ENCODE measurements around the gene DCST2. TPM values are rescaled to one million over a fixed set of nuclear protein-coding genes. Genes with fewer than 3 reads are reported as not detected.
A peak's percentile ranks its signal among the peaks of the same experiment; 100 is the strongest.

Gene DCST2
- total RNA-seq, 1 donor from 2014 or later = 0.16 TPM

- H3K27me3 Mint-ChIP-seq = no peaks in the 10 kb centered on the region
- intact Hi-C loops (cut with micrococcal nuclease) = loop anchor here (1.0 to 2.0 kb wide), 3 partner anchors 33 to 67 kb away; partner anchors contain the start of gene FLAD1
- H3K27ac Mint-ChIP-seq = peak overlapping the region; percentile 89
- no peaks in the 10 kb centered on the region for H3K36me3 Mint-ChIP-seq (ENCODE audit: low read depth)
- peak; percentile 67 for DNase-seq
- H3K4me1 Mint-ChIP-seq = peaks cover 29% of the 10 kb centered on the region
- H3K9me3 Mint-ChIP-seq = no peaks in the 10 kb centered on the region
- peak overlapping the region; percentile 88 for H3K4me3 Mint-ChIP-seq
These were observed 16.3 kb upstream of the DCST2 start for GRCh38 chr1:155049651-155050559.

GRCh38 chr1:155048449-155049334, 15.1 kb upstream of the DCST2 start:
- intact Hi-C loops (cut with micrococcal nuclease) = no loop called here
- Mint-ChIP-seq H3K36me3 (ENCODE audit: low read depth) (no peaks in the 10 kb centered on the region), H3K27me3 (no peaks in the 10 kb centered on the region), H3K4me1 (peaks cover 39% of the 10 kb centered on the region), H3K9me3 (no peaks in the 10 kb centered on the region), H3K4me3 (no peak overlapping the region), H3K27ac (no peak overlapping the region)
- DNase-seq = no peak

GRCh38 chr1:155044812-155045657, 11.5 kb upstream of the DCST2 start:
- Mint-ChIP-seq H3K4me1 (peaks cover 22% of the 10 kb centered on the region), H3K27me3 (peaks cover 6% of the 10 kb centered on the region), H3K4me3 (no peak overlapping the region), H3K36me3 (ENCODE audit: low read depth) (no peaks in the 10 kb centered on the region), H3K9me3 (no peaks in the 10 kb centered on the region), H3K27ac (no peak overlapping the region)
- peak; percentile 90 for DNase-seq
- intact Hi-C loops (cut with micrococcal nuclease) = loop anchor here (1.0 kb wide), 2 partner anchors 16 to 39 kb away; no protein-coding TSS in a partner anchor

GRCh38 chr1:155044365-155044764, 10.8 kb upstream of the DCST2 start:
- DNase-seq = no peak
- Mint-ChIP-seq H3K27me3 (peaks cover 6% of the 10 kb centered on the region), H3K4me3 (no peak overlapping the region), H3K4me1 (peaks cover 17% of the 10 kb centered on the region), H3K36me3 (ENCODE audit: low read depth) (no peaks in the 10 kb centered on the region), H3K9me3 (no peaks in the 10 kb centered on the region), H3K27ac (no peak overlapping the region)
- intact Hi-C loops (cut with micrococcal nuclease) = no loop called here

- H3K9me3 Mint-ChIP-seq = no peaks in the 10 kb centered on the region
- no peaks in the 10 kb centered on the region for H3K36me3 Mint-ChIP-seq (ENCODE audit: low read depth)
- peaks cover 6% of the 10 kb centered on the region for H3K27me3 Mint-ChIP-seq
- no peak overlapping the region for H3K27ac Mint-ChIP-seq
- no peak overlapping the region for H3K4me3 Mint-ChIP-seq
- peaks cover 17% of the 10 kb centered on the region for H3K4me1 Mint-ChIP-seq
- intact Hi-C loops (cut with micrococcal nuclease) = no loop called here
- no peak for DNase-seq
These were observed 10.2 kb upstream of the DCST2 start for GRCh38 chr1:155043793-155044192.

- no peak overlapping the region for H3K27ac Mint-ChIP-seq
- no peak for DNase-seq
- H3K4me3 Mint-ChIP-seq = no peak overlapping the region
- intact Hi-C loops (cut with micrococcal nuclease) = no loop called here
- H3K4me1 Mint-ChIP-seq = peaks cover 17% of the 10 kb centered on the region
- peaks cover 9% of the 10 kb centered on the region for H3K27me3 Mint-ChIP-seq
- H3K9me3 Mint-ChIP-seq = no peaks in the 10 kb centered on the region
- no peaks in the 10 kb centered on the region for H3K36me3 Mint-ChIP-seq (ENCODE audit: low read depth)
These were observed 9.7 kb upstream of the DCST2 start for GRCh38 chr1:155043301-155043702.

- Mint-ChIP-seq H3K36me3 (ENCODE audit: low read depth) (no peaks in the 10 kb centered on the region), H3K27me3 (peaks cover 13% of the 10 kb centered on the region), H3K27ac (no peak overlapping the region), H3K9me3 (no peaks in the 10 kb centered on the region), H3K4me1 (peaks cover 17% of the 10 kb centered on the region), H3K4me3 (no peak overlapping the region)
- intact Hi-C loops (cut with micrococcal nuclease) = no loop called here
- DNase-seq = no peak
These were observed 9.2 kb upstream of the DCST2 start for GRCh38 chr1:155042789-155043188.

- intact Hi-C loops (cut with micrococcal nuclease) = no loop called here
- H3K9me3 Mint-ChIP-seq = no peaks in the 10 kb centered on the region
- H3K4me1 Mint-ChIP-seq = peaks cover 16% of the 10 kb centered on the region
- no peaks in the 10 kb centered on the region for H3K36me3 Mint-ChIP-seq (ENCODE audit: low read depth)
- no peak overlapping the region for H3K27ac Mint-ChIP-seq
- no peak overlapping the region for H3K4me3 Mint-ChIP-seq
- H3K27me3 Mint-ChIP-seq = peaks cover 18% of the 10 kb centered on the region
- no peak for DNase-seq
These were observed 6.9 kb upstream of the DCST2 start for GRCh38 chr1:155040358-155041093.

- peaks cover 21% of the 10 kb centered on the region for H3K27me3 Mint-ChIP-seq
- no peak overlapping the region for H3K4me3 Mint-ChIP-seq
These were observed 5.7 kb upstream of the DCST2 start for GRCh38 chr1:155039308-155039669.

GRCh38 chr1:155038602-155039307, 5.2 kb upstream of the DCST2 start:
- no peak for DNase-seq
- Mint-ChIP-seq H3K36me3 (ENCODE audit: low read depth) (no peaks in the 10 kb centered on the region), H3K4me3 (no peak overlapping the region), H3K4me1 (peaks cover under 1% of the 10 kb centered on the region), H3K27me3 (peaks cover 21% of the 10 kb centered on the region), H3K9me3 (no peaks in the 10 kb centered on the region), H3K27ac (no peak overlapping the region)
- intact Hi-C loops (cut with micrococcal nuclease) = no loop called here

More at GRCh38 chr1:155039308-155039669, 5.7 kb upstream of the DCST2 start:
- Mint-ChIP-seq H3K36me3 (ENCODE audit: low read depth) (no peaks in the 10 kb centered on the region), H3K4me1 (peaks cover 4% of the 10 kb centered on the region), H3K9me3 (no peaks in the 10 kb centered on the region), H3K27ac (no peak overlapping the region)
- no peak for DNase-seq
- intact Hi-C loops (cut with micrococcal nuclease) = no loop called here

- intact Hi-C loops (cut with micrococcal nuclease) = no loop called here
- Mint-ChIP-seq H3K27me3 (peaks cover 21% of the 10 kb centered on the region), H3K4me1 (no peaks in the 10 kb centered on the region), H3K36me3 (ENCODE audit: low read depth) (no peaks in the 10 kb centered on the region), H3K9me3 (no peaks in the 10 kb centered on the region), H3K27ac (no peak overlapping the region), H3K4me3 (no peak overlapping the region)
- no peak for DNase-seq
These were observed 4.4 kb upstream of the DCST2 start for GRCh38 chr1:155037851-155038441.

GRCh38 chr1:155037043-155037442, 3.5 kb upstream of the DCST2 start:
- no peaks in the 10 kb centered on the region for H3K36me3 Mint-ChIP-seq (ENCODE audit: low read depth)
- DNase-seq = no peak
- intact Hi-C loops (cut with micrococcal nuclease) = no loop called here
- H3K4me3 Mint-ChIP-seq = no peak overlapping the region
- peaks cover 18% of the 10 kb centered on the region for H3K27me3 Mint-ChIP-seq
- no peaks in the 10 kb centered on the region for H3K9me3 Mint-ChIP-seq
- H3K27ac Mint-ChIP-seq = no peak overlapping the region
- no peaks in the 10 kb centered on the region for H3K4me1 Mint-ChIP-seq

All from activated CD4-positive, alpha-beta T cell treated with anti-CD3 and anti-CD28 coated beads, Interleukin-2, amount 10 ng/mL, durations not matched to agents 24 days and 14 days (primary cell).